T-helper 2 cell treated with Interferon-gamma antibody and Interleukin-4, amounts not matched to agents 100 ng/mL and 5 ng/mL, for 36 hours (primary cell): ENCODE measurements around the gene RPP21. TPM values are rescaled to one million over a fixed set of nuclear protein-coding genes. Genes with fewer than 3 reads are reported as not detected.

ENCODE experiments used
- intact Hi-C: fragments of 100-400 bp; cut with micrococcal nuclease; formaldehyde crosslinking; loops from one replicate; pipeline ENCODE4 v1.15.1; 2023
- total RNA-seq: library from RNA; stranded (reverse); gene quantifications from 2 replicates; pipeline ENCODE4 v1.2.3, GENCODE V29; 2022

Gene RPP21
- total RNA-seq, 1 donor from 2014 or later = 37.2 TPM

DNA sequence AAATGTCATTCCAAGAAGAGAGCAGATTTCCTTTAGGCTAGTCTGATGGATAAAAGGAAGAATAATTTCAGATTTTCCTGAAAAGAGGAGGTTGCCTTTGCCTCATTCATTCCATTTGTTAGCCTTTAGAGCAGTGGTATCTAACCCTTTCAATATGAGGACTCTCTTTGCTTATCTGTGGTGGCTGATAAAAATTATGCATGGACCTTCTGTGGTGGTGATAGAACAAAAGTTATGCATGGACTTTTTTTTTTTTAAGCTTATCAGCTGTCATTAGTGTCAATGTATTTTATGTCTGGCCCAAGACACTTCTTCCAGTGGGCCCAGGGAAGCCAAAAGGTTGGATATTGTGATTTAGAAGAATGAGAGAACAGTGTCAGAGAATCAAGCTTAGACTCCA is 16.6 kb upstream of the RPP21 start:
- intact Hi-C loops = loop anchor here (5.0 to 10.0 kb wide), 2 partner anchors 229 to 286 kb away; partner anchors contain the start of genes GNL1, MRPS18B, PPP1R10 and PRR3

DNA sequence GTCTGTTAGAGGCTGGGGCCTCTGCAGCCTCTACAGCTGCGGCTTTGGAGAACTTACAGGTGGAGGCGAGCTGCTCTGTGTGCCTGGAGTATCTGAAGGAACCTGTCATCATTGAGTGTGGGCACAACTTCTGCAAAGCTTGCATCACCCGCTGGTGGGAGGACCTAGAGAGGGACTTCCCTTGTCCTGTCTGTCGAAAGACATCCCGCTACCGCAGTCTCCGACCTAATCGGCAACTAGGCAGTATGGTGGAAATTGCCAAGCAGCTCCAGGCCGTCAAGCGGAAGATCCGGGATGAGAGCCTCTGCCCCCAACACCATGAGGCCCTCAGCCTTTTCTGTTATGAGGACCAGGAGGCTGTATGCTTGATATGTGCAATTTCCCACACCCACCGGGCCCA is 15.6 kb upstream of the RPP21 start:
- intact Hi-C loops = loop anchor here (5.0 to 10.0 kb wide), 2 partner anchors 228 to 285 kb away; partner anchors contain the start of genes GNL1, MRPS18B, PPP1R10 and PRR3

- intact Hi-C loops = no loop called here
Measured at GRCh38 chr6:30331981-30332380, 13.0 kb upstream of the RPP21 start.

DNA sequence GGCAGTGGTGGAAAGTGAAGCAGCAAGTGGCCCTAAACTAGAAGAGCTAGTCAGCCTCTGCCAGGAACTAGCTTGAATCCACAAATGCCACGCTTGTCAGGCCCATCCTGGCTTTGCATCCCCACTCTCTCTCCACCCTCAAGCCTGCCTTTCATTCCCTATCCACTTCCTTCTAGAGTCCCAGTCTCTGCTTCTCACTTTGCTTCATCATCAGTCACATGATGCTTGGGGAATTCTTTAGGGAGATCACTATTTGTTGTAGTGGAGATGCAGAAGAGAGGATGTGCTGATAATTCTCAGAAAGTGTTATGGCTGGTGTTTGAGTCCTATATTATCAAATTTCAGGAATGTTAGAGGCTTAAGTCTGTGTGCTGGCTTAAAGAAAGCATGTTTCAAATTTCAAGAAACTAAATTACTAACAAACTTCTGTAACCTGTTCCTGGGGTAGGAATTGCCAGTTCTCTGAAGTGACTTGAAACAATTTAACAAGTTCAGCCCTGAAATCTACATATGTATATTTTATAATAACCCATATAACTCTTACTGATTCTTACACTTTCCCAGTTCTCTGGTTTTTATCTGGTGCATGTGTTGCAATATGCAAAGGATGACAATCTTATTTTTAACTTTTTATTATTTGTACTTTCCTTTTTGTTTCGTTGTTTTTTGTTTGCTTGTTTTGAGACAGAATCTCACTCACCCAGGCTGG is 10.7 kb upstream of the RPP21 start:
- intact Hi-C loops = no loop called here

DNA sequence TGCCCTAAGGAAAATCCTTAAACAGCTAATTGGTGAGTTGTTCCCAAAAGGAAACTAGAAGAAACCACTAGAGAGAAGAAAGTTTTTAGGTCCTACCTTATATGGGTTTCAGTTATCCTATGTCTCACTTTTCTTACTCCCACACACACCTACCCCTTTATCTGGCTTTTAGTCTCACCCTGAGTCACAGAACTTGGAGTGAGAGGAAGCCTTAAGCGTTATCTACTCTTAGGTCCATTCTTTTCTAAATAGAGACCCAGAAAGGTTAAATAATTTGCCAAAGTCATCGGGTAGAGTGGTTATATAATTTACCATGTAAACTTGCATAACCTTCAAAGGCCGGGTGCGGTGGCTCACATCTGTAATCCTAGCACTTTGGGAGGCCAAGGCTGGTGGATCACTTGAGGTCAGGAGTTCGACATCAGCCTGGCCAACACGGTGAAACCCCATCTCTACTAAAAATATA is 4.3 kb upstream of the RPP21 start:
- intact Hi-C loops = loop anchor here (10.0 kb wide), 1 partner anchor 1854 kb away; the partner anchor contains the start of genes GPSM3 and PBX2

- intact Hi-C loops = loop anchor here (10.0 kb wide), 1 partner anchor 1854 kb away; the partner anchor contains the start of genes GPSM3 and PBX2
Measured at GRCh38 chr6:30341218-30341617, 3.7 kb upstream of the RPP21 start.

DNA sequence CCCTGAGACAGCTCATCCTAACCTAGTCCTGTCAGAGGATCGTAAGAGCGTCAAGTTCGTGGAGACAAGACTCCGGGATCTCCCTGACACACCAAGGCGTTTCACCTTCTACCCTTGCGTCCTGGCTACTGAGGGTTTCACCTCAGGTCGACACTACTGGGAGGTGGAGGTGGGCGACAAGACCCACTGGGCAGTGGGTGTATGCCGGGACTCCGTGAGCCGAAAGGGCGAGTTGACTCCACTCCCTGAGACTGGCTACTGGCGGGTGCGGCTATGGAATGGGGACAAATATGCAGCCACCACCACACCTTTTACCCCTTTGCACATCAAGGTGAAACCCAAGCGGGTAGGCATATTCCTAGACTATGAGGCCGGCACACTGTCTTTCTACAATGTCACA is 3.2 kb upstream of the RPP21 start:
- intact Hi-C loops = loop anchor here (10.0 kb wide), 1 partner anchor 1853 kb away; the partner anchor contains the start of genes GPSM3 and PBX2

GRCh38 chr6:30344191-30344867 is 627 bp upstream of the RPP21 start:
- intact Hi-C loops = loop anchor here (2.0 to 10.0 kb wide), 2 partner anchors 106 to 1850 kb away; partner anchors contain the start of genes GPSM3 and PBX2

DNA sequence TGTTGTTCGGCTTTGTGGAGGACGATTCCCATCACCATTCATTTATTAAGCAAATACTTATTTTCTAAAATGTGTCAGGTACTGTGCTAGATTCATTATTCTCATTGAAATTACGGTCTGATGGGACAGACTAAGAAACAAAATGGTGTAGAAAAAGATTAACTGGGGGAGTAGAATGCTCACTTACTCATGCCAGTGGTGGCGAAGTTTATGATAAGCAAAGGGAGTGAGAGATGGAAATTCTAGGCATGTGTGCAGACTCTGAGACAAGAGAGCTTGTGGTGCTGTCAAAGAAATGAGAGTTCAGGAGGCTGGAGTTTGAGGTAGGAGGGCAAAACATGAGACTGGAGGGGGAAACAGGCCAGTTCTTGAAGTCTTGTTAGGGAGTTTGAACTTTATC is 896 bp downstream of the RPP21 start:
- intact Hi-C loops = loop anchor here (1.0 to 10.0 kb wide), 3 partner anchors 20 to 1849 kb away; partner anchors contain the start of genes GPSM3, PBX2 and TRIM39

GRCh38 chr6:30348957-30349356 is 4.0 kb downstream of the RPP21 start:
- intact Hi-C loops = loop anchor here (10.0 kb wide), 1 partner anchor 1846 kb away; the partner anchor contains the start of genes GPSM3 and PBX2

DNA sequence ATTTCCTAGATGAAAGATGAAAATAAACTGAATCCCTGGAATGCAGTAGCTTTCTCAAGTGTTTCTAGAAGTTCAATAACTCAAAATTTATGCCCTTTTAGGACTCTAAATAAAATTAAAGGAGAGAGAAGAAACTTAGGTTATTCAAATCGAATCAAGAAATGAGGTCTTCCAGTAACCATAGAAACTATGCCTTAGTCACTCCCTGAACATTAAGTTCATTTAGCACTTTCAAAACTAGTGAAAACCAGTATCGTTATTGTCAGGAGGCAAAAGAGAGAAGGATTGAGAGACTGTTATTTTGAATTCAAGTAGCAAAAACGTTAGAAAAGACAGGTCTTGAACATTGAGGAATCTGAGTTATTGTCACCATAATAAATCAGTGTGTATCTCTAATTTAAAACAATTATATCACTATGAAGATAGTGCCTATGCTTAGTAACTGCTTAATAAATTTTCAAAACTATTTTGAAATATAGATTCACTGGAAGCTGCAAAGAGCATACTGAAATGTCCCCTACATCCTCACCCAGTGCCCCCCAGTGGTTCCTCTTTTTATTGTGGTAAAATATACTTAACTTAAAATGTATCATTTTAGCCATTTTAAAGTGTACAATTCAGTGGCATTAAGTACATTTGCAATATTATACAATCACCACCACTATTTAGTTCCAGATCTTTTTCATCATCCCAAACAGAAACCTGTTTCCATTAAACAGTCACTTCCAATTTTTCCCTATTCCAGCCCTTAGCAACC is 4.6 kb downstream of the RPP21 start:
- intact Hi-C loops = loop anchor here (10.0 kb wide), 1 partner anchor 1845 kb away; the partner anchor contains the start of genes GPSM3 and PBX2

DNA sequence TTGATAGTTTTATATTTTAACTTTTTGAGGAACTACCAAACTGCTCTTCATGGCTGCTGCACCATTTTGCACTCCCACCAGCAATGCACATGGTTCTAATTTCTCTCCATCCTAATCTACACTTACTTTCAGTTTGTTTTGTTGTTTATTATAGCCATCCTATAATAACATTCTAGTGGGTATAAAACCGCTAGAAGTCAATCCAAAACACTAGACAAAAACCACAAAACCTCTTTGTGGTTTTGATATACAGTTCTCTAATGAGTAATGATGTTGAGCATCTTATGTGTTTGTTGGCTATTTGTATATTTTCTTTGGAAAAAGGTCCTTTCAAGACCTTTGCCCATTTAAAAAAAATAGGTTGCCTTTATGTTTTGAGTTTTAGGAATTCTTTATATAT is 5.6 kb downstream of the RPP21 start:
- intact Hi-C loops = no loop called here

DNA sequence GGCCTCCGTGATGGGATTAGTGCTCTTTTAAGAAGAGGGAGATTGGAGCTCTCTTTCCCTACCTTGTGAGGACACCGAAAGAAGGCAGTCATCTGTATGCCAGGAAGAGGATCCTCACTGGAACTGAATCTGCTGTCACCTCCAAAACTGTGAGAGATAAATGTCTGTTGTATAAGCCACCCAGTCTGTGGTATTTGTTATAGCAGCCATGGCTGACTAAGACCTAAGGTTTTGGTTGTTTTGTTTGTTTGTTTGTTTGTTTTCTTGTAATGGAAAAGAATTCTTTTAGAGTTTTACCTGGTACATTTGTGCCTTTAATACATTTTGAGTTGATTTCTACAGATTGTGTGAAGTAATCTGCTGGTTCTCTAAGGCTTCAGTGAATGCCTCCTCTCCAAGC is 7.6 kb downstream of the RPP21 start:
- intact Hi-C loops = no loop called here

DNA sequence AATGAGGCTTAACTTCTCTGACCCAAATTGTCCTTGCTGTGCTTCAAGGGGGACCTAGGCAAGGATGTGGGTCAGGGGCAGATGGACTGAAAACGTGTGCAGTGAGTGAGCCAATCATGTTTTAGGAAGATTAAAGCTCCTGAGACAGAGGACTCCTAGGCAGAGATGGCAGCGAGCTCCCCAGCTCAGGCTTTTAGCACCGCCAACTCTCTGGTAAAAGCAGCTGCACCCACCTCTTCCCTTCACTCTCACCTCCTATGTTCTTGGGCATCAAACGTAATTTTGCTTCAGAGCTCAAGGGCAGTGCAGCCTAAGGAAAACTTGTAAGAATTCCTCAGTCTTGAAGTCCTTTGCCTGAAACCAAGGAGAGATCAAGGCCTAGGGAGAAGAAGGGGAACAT is 10.3 kb downstream of the RPP21 start:
- intact Hi-C loops = no loop called here

GRCh38 chr6:30356536-30356935 is 11.6 kb downstream of the RPP21 start:
- intact Hi-C loops = loop anchor here (2.0 kb wide), 1 partner anchor 40 kb away; no protein-coding TSS in a partner anchor

GRCh38 chr6:30357678-30358540 is 13.0 kb downstream of the RPP21 start:
- intact Hi-C loops = loop anchor here (2.0 kb wide), 1 partner anchor 39 kb away; no protein-coding TSS in a partner anchor

DNA sequence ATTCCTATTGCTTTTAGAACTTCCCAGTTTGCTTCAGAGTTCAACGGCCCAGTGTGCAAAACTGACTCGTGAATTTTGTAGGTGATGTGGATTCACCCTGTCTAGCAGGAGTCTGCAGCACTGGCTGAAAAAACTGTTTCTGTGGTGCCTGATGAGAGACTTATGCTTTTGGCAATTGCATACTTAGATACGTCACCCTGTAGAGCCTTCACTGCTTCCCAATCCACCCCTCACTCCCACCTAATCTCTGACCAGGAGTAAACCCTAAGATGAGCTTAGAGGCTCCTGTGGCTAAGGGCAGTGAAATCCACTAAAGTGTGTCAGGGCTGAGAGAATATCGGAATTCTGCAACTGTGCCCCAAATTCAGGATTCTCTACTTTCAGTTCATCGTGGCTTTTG is 14.3 kb downstream of the RPP21 start:
- intact Hi-C loops = no loop called here

DNA sequence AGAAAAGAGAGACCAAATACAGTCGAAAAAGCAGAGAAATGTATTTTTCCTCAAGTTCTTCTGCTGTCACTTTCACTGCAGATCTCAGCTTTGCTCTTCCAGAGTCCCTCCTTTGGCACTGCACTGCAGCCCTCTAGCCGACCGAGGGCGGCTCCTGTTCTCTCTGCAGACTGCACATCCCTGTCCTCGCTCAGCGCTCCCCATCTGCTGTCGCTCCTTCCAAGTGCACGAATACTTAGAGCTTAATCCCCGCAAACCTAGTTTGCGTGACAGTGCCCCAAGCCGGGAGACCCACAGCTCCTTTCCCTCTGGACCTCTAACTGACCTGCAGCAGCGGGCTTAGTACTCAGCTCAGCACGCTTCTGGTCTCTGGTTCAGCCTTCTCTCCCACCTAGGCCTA is 15.2 kb downstream of the RPP21 start:
- intact Hi-C loops = no loop called here

DNA sequence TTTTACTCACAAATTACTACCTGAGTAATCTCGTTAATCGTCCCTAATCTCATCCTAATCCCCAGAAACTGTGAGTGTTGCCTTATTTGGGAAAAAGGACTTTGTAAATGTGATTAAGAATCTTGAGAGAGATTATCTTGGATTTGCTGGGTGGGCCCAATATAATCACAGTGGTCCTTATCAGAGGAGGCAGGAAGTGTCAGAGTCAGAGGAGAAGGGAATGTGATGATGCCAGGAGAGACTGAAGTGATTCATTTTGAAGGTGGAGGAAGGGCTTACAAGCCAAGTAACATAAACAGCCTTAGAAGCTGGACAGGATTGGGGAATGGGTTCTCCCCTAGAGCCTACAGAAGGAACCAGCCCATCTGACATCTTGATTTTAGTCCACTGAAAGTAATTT is 16.7 kb downstream of the RPP21 start:
- intact Hi-C loops = no loop called here

- intact Hi-C loops = no loop called here
Measured at GRCh38 chr6:30363459-30363858, 18.5 kb downstream of the RPP21 start.
